Mononuclear cell (primary cell): ENCODE data around the gene LRMDA. TPM values are rescaled to one million over a fixed set of nuclear protein-coding genes. Genes with fewer than 3 reads are reported as not detected.

Experiments used
- H3K27me3 ChIP-seq: 2 replicates; pipeline ENCODE4 v1.6.0; 2011; ENCODE audit warnings: low read length, control low read depth; ENCODE audit not compliant: insufficient read depth
- H3K4me1 ChIP-seq: 2 replicates; pipeline ENCODE4 v1.5.1; 2011; ENCODE audit warnings: mild to moderate bottlenecking, low read length, control low read depth; ENCODE audit not compliant: insufficient read depth
- H3K4me3 ChIP-seq: 2 replicates; pipeline ENCODE4 v1.5.1; 2011; ENCODE audit warnings: mild to moderate bottlenecking, low read length, moderate library complexity
- H3K9me3 ChIP-seq: 2 replicates; pipeline ENCODE4 v1.5.1; 2011; ENCODE audit warnings: low read depth, mild to moderate bottlenecking, control low read depth, low read length
- total RNA-seq: library from RNA; depleted of rRNA; stranded (reverse); fragments of >200 nt; gene quantifications from one replicate; pipeline ENCODE4 v1.2.3, GENCODE V29; 2012

Gene LRMDA
- total RNA-seq, 1 donor = 7.6 TPM

DNA sequence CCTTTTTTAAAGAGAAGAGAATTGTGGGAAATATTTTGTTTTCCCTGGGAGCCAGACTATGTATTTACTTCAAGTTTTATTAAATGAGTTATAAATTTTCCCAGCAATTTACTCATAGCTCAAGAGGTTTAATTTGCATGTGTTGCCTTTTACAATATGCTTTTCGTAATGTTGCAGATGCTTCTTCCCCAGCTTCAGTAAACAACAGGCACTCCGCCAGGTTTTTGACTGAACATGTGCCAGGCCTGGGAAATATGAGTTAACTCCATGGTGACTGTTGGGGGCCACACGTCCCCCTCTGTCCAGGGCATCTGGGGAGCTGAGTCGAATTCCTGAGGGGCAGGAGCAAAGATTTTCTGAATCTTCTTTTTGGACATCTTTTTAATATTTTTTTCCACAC is 545.7 kb downstream of the LRMDA start:
- no peaks in the 10 kb centered on the region for H3K4me1 ChIP-seq
- no peaks in the 10 kb centered on the region for H3K9me3 ChIP-seq
- no peaks in the 10 kb centered on the region for H3K27me3 ChIP-seq
- no peak overlapping the region for H3K4me3 ChIP-seq

GRCh38 chr10:75978213-75978612 is 546.8 kb downstream of the LRMDA start:
- Histone ChIP-seq H3K4me1 (no peaks in the 10 kb centered on the region), H3K9me3 (no peaks in the 10 kb centered on the region), H3K27me3 (no peaks in the 10 kb centered on the region), H3K4me3 (no peak overlapping the region)

GRCh38 chr10:75980419-75981002 is 549.1 kb downstream of the LRMDA start:
- Histone ChIP-seq H3K9me3 (no peaks in the 10 kb centered on the region), H3K4me3 (no peak overlapping the region), H3K27me3 (no peaks in the 10 kb centered on the region), H3K4me1 (no peaks in the 10 kb centered on the region)

GRCh38 chr10:75982611-75983369 is 551.4 kb downstream of the LRMDA start:
- Histone ChIP-seq H3K27me3 (no peaks in the 10 kb centered on the region), H3K9me3 (no peaks in the 10 kb centered on the region), H3K4me3 (no peak overlapping the region), H3K4me1 (no peaks in the 10 kb centered on the region)

- H3K4me3 ChIP-seq = no peak overlapping the region
- no peaks in the 10 kb centered on the region for H3K9me3 ChIP-seq
- H3K4me1 ChIP-seq = no peaks in the 10 kb centered on the region
- no peaks in the 10 kb centered on the region for H3K27me3 ChIP-seq
Measured at GRCh38 chr10:75984067-75984466, 552.6 kb downstream of the LRMDA start.

DNA sequence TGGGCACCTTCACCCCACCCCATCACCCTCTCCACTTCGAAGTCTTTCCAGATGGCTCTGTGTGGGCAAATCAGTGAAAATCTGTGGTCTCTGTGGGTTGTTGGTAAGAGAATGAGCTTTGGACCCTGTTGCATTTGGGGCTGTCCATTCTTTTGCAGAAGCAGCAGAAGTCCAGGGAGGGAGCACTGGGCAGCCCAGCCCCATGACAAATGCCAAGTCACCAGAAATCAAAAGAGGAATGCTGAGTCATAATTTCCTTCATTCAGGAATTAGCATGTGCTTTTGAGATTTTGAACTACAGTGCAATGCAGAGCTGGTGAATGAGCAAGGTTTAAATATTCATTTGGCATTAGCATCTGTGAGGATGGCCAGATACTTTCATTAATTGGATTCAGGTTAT is 556.2 kb downstream of the LRMDA start:
- Histone ChIP-seq H3K9me3 (no peaks in the 10 kb centered on the region), H3K4me1 (no peaks in the 10 kb centered on the region), H3K27me3 (no peaks in the 10 kb centered on the region), H3K4me3 (no peak overlapping the region)

DNA sequence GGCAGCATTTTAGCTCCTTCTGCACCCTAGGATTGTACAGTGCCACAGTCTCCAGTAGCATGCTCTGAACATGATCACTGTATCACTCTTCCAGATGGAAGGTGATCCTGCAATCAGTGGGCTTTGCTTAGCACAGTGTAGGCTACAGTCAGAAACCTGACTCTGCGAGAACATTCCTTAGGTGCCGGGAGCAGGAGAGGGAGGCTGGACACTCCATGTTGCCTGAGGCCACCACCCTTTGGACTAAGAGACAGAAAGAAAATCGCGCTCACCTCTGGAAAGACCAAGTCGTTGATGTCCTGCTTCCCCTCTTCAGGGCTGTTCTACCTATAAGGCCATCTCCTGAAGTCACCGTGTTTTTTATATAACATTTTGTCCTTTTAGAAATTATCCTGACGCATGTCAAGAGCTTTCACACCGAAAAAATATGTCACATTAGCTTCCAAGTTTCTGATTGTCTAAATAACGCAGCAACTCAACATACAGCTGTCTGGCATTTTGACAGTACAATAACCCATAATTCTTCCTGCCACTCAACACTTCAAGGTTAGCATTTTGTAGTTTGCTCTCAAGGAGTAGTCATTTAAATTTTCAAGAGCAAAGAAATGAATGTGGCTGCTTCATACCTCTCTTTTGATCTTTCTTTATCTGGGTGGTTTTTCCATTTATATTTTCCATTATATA is 563.1 kb downstream of the LRMDA start:
- Histone ChIP-seq H3K4me1 (no peaks in the 10 kb centered on the region), H3K27me3 (no peaks in the 10 kb centered on the region), H3K9me3 (no peaks in the 10 kb centered on the region), H3K4me3 (no peak overlapping the region)

- Histone ChIP-seq H3K4me3 (no peak overlapping the region), H3K9me3 (no peaks in the 10 kb centered on the region), H3K4me1 (no peaks in the 10 kb centered on the region), H3K27me3 (no peaks in the 10 kb centered on the region)
Measured at GRCh38 chr10:75995041-75995430, 563.6 kb downstream of the LRMDA start.

GRCh38 chr10:75995720-75996119 is 564.3 kb downstream of the LRMDA start:
- no peaks in the 10 kb centered on the region for H3K4me1 ChIP-seq
- H3K27me3 ChIP-seq = no peaks in the 10 kb centered on the region
- H3K4me3 ChIP-seq = no peak overlapping the region
- no peaks in the 10 kb centered on the region for H3K9me3 ChIP-seq

DNA sequence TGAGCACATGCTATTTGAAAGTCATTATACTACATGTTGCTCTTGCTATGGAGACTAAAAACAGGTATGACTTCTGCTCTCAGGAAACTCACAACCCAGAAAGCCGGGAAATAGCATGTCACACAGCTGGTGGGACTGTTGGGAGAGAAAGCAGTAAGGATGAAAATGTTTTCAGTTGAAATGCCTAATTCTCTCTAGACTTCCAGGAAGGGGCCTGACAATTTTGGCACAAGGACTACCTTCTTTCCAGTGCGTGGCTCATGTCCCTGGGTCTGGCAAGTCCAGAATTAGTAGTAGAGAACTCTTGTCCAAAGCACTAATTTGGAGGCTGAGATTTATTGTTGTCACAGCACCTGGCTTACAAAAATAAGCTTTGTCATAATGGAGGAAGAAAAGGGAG is 567.6 kb downstream of the LRMDA start:
- Histone ChIP-seq H3K27me3 (no peaks in the 10 kb centered on the region), H3K9me3 (no peaks in the 10 kb centered on the region), H3K4me3 (no peak overlapping the region), H3K4me1 (no peaks in the 10 kb centered on the region)

GRCh38 chr10:75999515-76000209 is 568.2 kb downstream of the LRMDA start:
- H3K9me3 ChIP-seq = no peaks in the 10 kb centered on the region
- H3K27me3 ChIP-seq = no peaks in the 10 kb centered on the region
- H3K4me3 ChIP-seq = no peak overlapping the region
- no peaks in the 10 kb centered on the region for H3K4me1 ChIP-seq

DNA sequence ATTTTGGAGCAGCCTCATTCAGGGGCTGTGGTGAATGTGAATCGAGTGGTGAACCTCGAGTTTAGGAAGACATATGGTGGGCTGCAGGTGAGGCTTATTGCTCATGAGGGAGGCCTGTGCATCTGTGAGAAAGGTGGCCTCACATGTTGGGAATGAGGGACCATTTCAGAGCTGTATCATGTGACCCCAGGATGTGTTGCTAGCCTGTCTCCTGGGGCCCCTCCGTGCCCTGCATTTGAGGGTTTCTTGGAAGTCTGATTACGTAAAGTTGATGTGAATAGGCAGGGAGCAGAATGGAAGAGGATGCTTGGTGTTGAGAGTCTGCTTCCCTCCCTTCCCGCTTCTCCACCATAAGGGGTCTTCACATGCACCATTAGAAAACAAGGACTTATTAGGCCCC is 569.1 kb downstream of the LRMDA start:
- Histone ChIP-seq H3K27me3 (no peaks in the 10 kb centered on the region), H3K9me3 (no peaks in the 10 kb centered on the region), H3K4me1 (no peaks in the 10 kb centered on the region), H3K4me3 (no peak overlapping the region)

- H3K27me3 ChIP-seq = no peaks in the 10 kb centered on the region
- no peaks in the 10 kb centered on the region for H3K9me3 ChIP-seq
- no peak overlapping the region for H3K4me3 ChIP-seq
- no peaks in the 10 kb centered on the region for H3K4me1 ChIP-seq
Measured at GRCh38 chr10:76001019-76001418, 569.6 kb downstream of the LRMDA start.

DNA sequence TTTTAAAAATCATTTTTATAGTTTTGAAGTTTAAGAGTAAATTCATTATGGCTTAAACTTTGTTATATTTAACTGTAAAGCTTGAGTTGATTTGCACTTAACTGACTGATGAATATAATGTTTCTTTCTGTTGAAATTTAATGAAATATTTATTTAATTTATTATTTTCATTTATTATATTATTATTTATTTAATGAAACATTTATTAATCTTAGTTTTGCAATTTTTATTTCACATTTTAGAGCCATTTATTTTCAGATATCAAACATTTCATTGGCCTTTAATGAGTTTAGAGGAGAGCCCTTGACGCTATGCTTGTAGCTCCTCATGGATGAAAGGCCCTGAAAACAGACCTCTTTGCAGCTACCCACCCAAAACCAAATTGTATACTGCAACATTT is 570.0 kb downstream of the LRMDA start:
- Histone ChIP-seq H3K4me3 (no peak overlapping the region), H3K9me3 (no peaks in the 10 kb centered on the region), H3K4me1 (no peaks in the 10 kb centered on the region), H3K27me3 (no peaks in the 10 kb centered on the region)

DNA sequence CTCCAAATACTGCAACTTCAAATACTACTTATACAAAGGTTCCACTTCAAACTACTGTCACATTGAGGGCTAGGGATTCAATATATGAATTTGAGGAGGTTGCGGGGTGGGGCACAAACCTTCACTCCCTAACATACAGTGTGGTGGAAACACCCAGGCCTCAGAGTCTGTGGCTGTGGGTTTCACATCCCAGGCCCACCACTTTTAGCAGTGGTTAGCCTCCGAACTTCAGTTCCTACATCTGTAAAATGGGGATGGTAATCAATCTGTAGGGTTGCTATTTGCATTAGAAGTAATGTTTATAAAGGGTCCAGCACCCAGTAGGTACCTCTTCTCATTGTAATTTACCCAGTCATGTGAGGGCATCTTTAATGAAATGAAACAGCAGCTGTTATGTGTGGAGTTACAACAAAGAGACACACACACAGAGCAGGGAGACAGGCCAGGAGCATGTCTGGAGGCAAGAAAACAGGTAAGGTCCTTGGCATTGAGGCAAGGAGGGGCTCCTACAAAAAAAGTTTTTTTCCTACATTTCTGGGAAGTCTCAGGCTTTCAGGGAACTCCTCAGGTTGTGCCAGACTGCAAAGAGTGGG is 570.9 kb downstream of the LRMDA start:
- Histone ChIP-seq H3K9me3 (no peaks in the 10 kb centered on the region), H3K4me3 (no peak overlapping the region), H3K4me1 (no peaks in the 10 kb centered on the region), H3K27me3 (no peaks in the 10 kb centered on the region)
